H9 (cell line): ENCODE results near the gene KRTAP5-9. TPM values are rescaled to one million over a fixed set of nuclear protein-coding genes. Genes with fewer than 3 reads are reported as not detected.

ENCODE experiments used
- DNase-seq: peaks from one replicate; pipeline ENCODE4 v3.0.0-alpha.2; 2017
- H2AFZ ChIP-seq: one replicate; pipeline ENCODE4 v1.6.1; 2013; ENCODE audit warnings: mild to moderate bottlenecking, low read length, control low read depth, moderate library complexity
- H2AK5ac ChIP-seq: 2 replicates; pipeline ENCODE4 v1.6.1; 2013; ENCODE audit warnings: low read length, control low read depth, mixed read lengths; ENCODE audit not compliant: insufficient read length
- H2BK120ac ChIP-seq: one replicate; pipeline ENCODE4 v1.6.1; 2013; ENCODE audit warnings: low read depth, mild to moderate bottlenecking, low read length, control low read depth, inconsistent platforms; ENCODE audit not compliant: poor library complexity, severe bottlenecking
- H2BK12ac ChIP-seq: 2 replicates; pipeline ENCODE4 v1.6.1; 2013; ENCODE audit warnings: low read length, control low read depth, mixed read lengths, low read depth; ENCODE audit not compliant: insufficient read length
- H2BK15ac ChIP-seq: 2 replicates; pipeline ENCODE4 v1.6.1; 2013; ENCODE audit warnings: low read depth, low read length, control low read depth
- H2BK20ac ChIP-seq: one replicate; pipeline ENCODE4 v1.6.1; 2013; ENCODE audit warnings: low read depth, mild to moderate bottlenecking, low read length, control low read depth, inconsistent platforms; ENCODE audit not compliant: poor library complexity, severe bottlenecking
- H2BK5ac ChIP-seq: 2 replicates; pipeline ENCODE4 v1.6.1; 2013; ENCODE audit warnings: low read length, control low read depth, mixed read lengths; ENCODE audit not compliant: insufficient read length
- H3K14ac ChIP-seq: 2 replicates; pipeline ENCODE4 v1.6.1; 2013; ENCODE audit warnings: low read length, control low read depth; ENCODE audit not compliant: insufficient read depth
- H3K18ac ChIP-seq: 2 replicates; pipeline ENCODE4 v1.6.1; 2013; ENCODE audit warnings: low read depth, mild to moderate bottlenecking, mixed read lengths, low read length, control low read depth; ENCODE audit not compliant: insufficient read length
- H3K23ac ChIP-seq: 2 replicates; pipeline ENCODE4 v1.6.1; 2013; ENCODE audit warnings: low read length, control low read depth, mixed read lengths, low read depth; ENCODE audit not compliant: insufficient read length
- H3K23me2 ChIP-seq: 2 replicates; pipeline ENCODE4 v1.6.1; 2013; ENCODE audit warnings: low read depth, mild to moderate bottlenecking, mixed read lengths, low read length, control low read depth; ENCODE audit not compliant: insufficient read length, poor library complexity, severe bottlenecking
- H3K27ac ChIP-seq: 2 replicates; pipeline ENCODE4 v1.5.1; 2013; ENCODE audit warnings: low read length, control low read depth, mixed read lengths, low read depth; ENCODE audit not compliant: insufficient read length
- H3K27me3 ChIP-seq: 2 replicates; pipeline ENCODE4 v1.6.1; 2013; ENCODE audit warnings: low read length, control low read depth, inconsistent platforms; ENCODE audit not compliant: insufficient read depth
- H3K4ac ChIP-seq: 2 replicates; pipeline ENCODE4 v1.6.1; 2013; ENCODE audit warnings: low read depth, mild to moderate bottlenecking, control low read depth, inconsistent platforms, low read length, moderate library complexity
- H3K4me1 ChIP-seq: 2 replicates; pipeline ENCODE4 v1.6.1; 2013; ENCODE audit warnings: low read length, control low read depth, inconsistent platforms; ENCODE audit not compliant: insufficient read depth
- H3K4me2 ChIP-seq: 2 replicates; pipeline ENCODE4 v1.6.1; 2013; ENCODE audit warnings: low read length, control low read depth, mixed read lengths; ENCODE audit not compliant: insufficient read length, insufficient read depth
- H3K56ac ChIP-seq: 2 replicates; pipeline ENCODE4 v1.6.1; 2013; ENCODE audit warnings: low read depth, mild to moderate bottlenecking, mixed read lengths, low read length, control low read depth; ENCODE audit not compliant: insufficient read length
- H3K79me1 ChIP-seq: 2 replicates; pipeline ENCODE4 v1.6.1; 2013; ENCODE audit warnings: low read depth, mild to moderate bottlenecking, moderate library complexity, low read length, control low read depth, inconsistent platforms; ENCODE audit not compliant: insufficient read depth, poor library complexity, severe bottlenecking
- H3K79me2 ChIP-seq: 2 replicates; pipeline ENCODE4 v1.6.1; 2013; ENCODE audit warnings: low read length, control low read depth, inconsistent platforms; ENCODE audit not compliant: insufficient read depth
- H3K9ac ChIP-seq: 2 replicates; pipeline ENCODE4 v1.6.1; 2013; ENCODE audit warnings: low read length, control low read depth, mixed read lengths; ENCODE audit not compliant: insufficient read length; ENCODE audit errors: extremely low read depth
- H3K9me3 ChIP-seq: one replicate; pipeline ENCODE4 v1.6.1; 2013; ENCODE audit warnings: low read depth, low read length, inconsistent platforms; ENCODE audit not compliant: control insufficient read depth
- H3T11ph ChIP-seq: one replicate; pipeline ENCODE4 v1.6.1; 2013; ENCODE audit warnings: mild to moderate bottlenecking, low read length, control low read depth, inconsistent platforms
- H4K20me1 ChIP-seq: one replicate; pipeline ENCODE4 v1.6.1; 2013; ENCODE audit not compliant: control insufficient read depth, insufficient read length, insufficient read depth
- H4K5ac ChIP-seq: 2 replicates; pipeline ENCODE4 v1.6.1; 2013; ENCODE audit warnings: low read depth, mild to moderate bottlenecking, mixed read lengths, low read length, control low read depth; ENCODE audit not compliant: insufficient read length
- H4K8ac ChIP-seq: replicated peaks from 2 replicates; pipeline ENCODE4 v1.6.1; 2013; ENCODE audit warnings: low read length, control low read depth, mixed read lengths, low read depth; ENCODE audit not compliant: insufficient read length
- H4K91ac ChIP-seq: 2 replicates; pipeline ENCODE4 v1.6.1; 2013; ENCODE audit warnings: low read depth, mild to moderate bottlenecking, moderate library complexity, mixed read lengths, low read length, control low read depth; ENCODE audit not compliant: insufficient read length
- H3K27ac Mint-ChIP-seq, 3 experiments: 2 replicates in 2 of 3; 3 replicates in 1 of 3; pipeline ENCODE4 v1.8.0; 2020 to 2021; ENCODE audit warnings: mixed read lengths in 3 of 3, mild to moderate bottlenecking in 1 of 3, moderate library complexity in 1 of 3
- H3K27me3 Mint-ChIP-seq: 2 replicates; pipeline ENCODE4 v1.8.0; 2021; ENCODE audit warnings: low read depth, mild to moderate bottlenecking, moderate library complexity, mixed read lengths
- H3K36me3 Mint-ChIP-seq, 3 experiments: 2 replicates in 2 of 3; 3 replicates in 1 of 3; pipeline ENCODE4 v1.8.0; 2020 to 2021; ENCODE audit warnings: low read depth in 3 of 3, mixed read lengths in 3 of 3; ENCODE audit not compliant: insufficient read depth in 1 of 3
- H3K4me1 Mint-ChIP-seq, 2 experiments: 2 replicates each; pipeline ENCODE4 v1.8.0; 2020; ENCODE audit warnings: mixed read lengths in 2 of 2
- H3K4me3 Mint-ChIP-seq, 2 experiments: 2 replicates in 1 of 2; 3 replicates in 1 of 2; pipeline ENCODE4 v1.8.0; 2020 to 2021; ENCODE audit warnings: mild to moderate bottlenecking in 2 of 2, mixed read lengths in 2 of 2, moderate library complexity in 1 of 2
- H3K9me3 Mint-ChIP-seq, 2 experiments: 2 replicates in 1 of 2; 3 replicates in 1 of 2; pipeline ENCODE4 v1.8.0; 2020; ENCODE audit warnings: mild to moderate bottlenecking in 2 of 2, mixed read lengths in 2 of 2, moderate library complexity in 1 of 2
- CTCF ChIP-seq: fragments of 200-600 bp; sonication (generic); conservative IDR thresholded peaks from 3 replicates; pipeline ENCODE4 v1.8.0; 2021; ENCODE audit warnings: antibody characterized with exemption, mild to moderate bottlenecking
- WGBS: extraction: QIAGEN DNeasy Blood & Tissue Kit; methylation state at CpG from one replicate; pipeline ENCODE4 v1.1.7; 2013; ENCODE audit warnings: missing lambda C conversion rate, low lambda C conversion rate, mixed read lengths; ENCODE audit not compliant: insufficient read length; ENCODE audit errors: extremely low coverage; 5-methylcytosine and 5-hydroxymethylcytosine counted together
- total RNA-seq: library from RNA; stranded (reverse); gene quantifications from 2 replicates; pipeline ENCODE4 v1.2.1, GENCODE V29; 2021

KRTAP5-9 gene
- total RNA-seq, 1 experiment from 2014 or later = not detected

- no peak overlapping the region for H4K8ac ChIP-seq
- no peak overlapping the region for H2BK15ac ChIP-seq
- H2BK120ac ChIP-seq = no peak overlapping the region
- H4K5ac ChIP-seq = no peak overlapping the region
- Mint-ChIP-seq H3K27me3 (peaks cover 56% of the 10 kb centered on the region), H3K9me3 (peaks cover 14 to 16% of the 10 kb centered on the region in 2 experiments), H3K36me3 (peaks cover 5 to 24% (median 12%) of the 10 kb centered on the region in 3 experiments; a peak in 6 of 7 replicates), H3K27ac (no peak overlapping the region), H3K4me3 (no peak overlapping the region), H3K4me1 (peaks cover 27 to 28% of the 10 kb centered on the region in 2 experiments)
- no peak overlapping the region for H3K4ac ChIP-seq
- H4K91ac ChIP-seq = no peak overlapping the region
- H3K4me1 ChIP-seq = no peaks in the 10 kb centered on the region
- H4K20me1 ChIP-seq = no peaks in the 10 kb centered on the region
- no peak for DNase-seq
- H3K9ac ChIP-seq = no peak overlapping the region
- H3K23me2 ChIP-seq = no peaks in the 10 kb centered on the region
- no peak for TF ChIP-seq CTCF
- no CpG with 5 or more reads among the region's 12 CpGs for WGBS
- no peak overlapping the region for H2BK20ac ChIP-seq
- no peaks in the 10 kb centered on the region for H3K79me1 ChIP-seq
- no peak overlapping the region for H3T11ph ChIP-seq
- H3K18ac ChIP-seq = no peak overlapping the region
- H3K9me3 ChIP-seq = no peaks in the 10 kb centered on the region
- H2AK5ac ChIP-seq = no peak overlapping the region
- no peak overlapping the region for H3K23ac ChIP-seq
- H2AFZ ChIP-seq = no peak overlapping the region
- H2BK5ac ChIP-seq = no peak overlapping the region
- no peak overlapping the region for H3K4me2 ChIP-seq
- H3K79me2 ChIP-seq = no peaks in the 10 kb centered on the region
- no peak overlapping the region for H3K27ac ChIP-seq
- no peaks in the 10 kb centered on the region for H3K27me3 ChIP-seq
- no peak overlapping the region for H2BK12ac ChIP-seq
- H3K14ac ChIP-seq = no peak overlapping the region
- H3K56ac ChIP-seq = no peak overlapping the region
Observed at GRCh38 chr11:71545405-71545966, 2.7 kb upstream of the KRTAP5-9 start.
